ENCODE measurements around the gene SLC30A5.
"Not testable (repeated sequence)": the region's sequence is repeated elsewhere in the genome, so short reads cannot be mapped to it uniquely, and the experiment has no call there.

The SLC30A5 gene

DNA sequence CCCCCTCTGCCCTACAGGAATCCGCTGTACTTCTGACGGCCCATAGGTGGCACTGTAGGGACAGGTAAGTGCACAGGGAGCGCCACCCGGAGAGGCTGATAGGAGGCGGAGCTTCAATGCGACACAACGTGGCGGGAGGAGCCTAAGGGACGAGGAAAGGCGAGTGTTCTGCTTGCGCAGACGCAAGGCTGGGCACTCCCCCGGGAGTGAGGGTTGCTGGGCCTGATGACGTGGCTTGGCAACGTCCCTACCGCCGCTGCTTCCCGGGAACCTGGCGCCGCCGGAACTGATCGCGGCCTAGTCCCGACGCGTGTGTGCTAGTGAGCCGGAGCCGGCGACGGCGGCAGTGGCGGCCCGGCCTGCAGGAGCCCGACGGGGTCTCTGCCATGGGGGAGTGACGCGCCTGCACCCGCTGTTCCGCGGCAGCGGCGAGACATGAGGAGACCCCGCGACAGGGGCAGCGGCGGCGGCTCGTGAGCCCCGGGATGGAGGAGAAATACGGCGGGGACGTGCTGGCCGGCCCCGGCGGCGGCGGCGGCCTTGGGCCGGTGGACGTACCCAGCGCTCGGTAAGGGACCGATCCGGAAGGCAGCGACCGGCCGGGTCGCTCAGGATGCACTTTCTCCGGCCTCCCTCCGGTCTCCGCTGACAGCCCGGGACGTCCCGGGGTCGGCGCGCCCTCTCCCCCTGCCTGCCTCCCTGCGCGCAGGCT is at the start of gene SLC30A5:
Gene SLC30A5 (plus strand): TSS at position 244 of the 712 bp plus-strand sequence. CDS start 242 bp downstream, at position 486.
- peak; percentile 99 for ATAC-seq

DNA sequence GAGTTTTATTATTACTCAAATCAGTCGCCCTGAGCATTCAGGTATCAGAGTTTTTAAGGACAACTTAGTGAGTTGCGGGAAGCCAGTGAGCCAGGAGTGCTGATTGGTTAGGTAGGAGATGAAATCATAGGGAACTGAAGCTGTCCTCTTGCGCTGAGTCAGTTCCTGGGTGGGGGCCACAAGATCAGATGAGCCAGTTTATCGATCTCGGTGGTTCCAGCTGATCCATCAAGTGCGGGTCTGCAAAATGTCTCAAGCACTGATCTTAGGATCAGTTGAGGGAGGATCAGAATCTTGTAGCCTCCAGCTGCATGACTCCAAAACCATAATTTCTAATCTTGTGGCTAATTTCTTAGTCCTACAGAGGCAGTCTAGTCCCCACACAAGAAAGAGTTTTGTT is 48.6 kb upstream of the SLC30A5 start:
- ATAC-seq, result not testable (repeated sequence)

- no peak for ATAC-seq
These were observed 47.3 kb upstream of the SLC30A5 start for GRCh38 chr5:69046375-69046957.

- ATAC-seq, result no peak
These were observed 45.6 kb upstream of the SLC30A5 start for GRCh38 chr5:69048230-69048629.

DNA sequence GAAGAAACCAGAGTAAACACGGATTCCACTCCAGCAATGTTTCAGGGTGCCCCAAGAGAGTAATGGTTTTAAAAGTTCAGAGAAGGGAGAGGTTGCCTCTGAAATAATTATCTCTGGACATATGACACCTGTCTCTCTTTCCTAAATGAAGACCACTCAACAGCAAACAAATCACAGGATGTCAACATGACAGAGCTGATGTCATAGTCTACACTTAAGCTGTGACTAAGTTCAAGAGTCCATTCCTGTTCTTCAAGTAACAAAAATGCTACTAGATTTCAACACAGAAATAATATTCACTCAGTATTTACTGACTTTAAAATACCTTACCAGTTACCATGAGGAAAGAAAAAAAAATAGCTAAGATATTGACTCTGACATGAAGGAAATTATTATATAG is 44.7 kb upstream of the SLC30A5 start:
- ATAC-seq, result no peak

GRCh38 chr5:69049796-69050195 is 44.0 kb upstream of the SLC30A5 start:
- no peak for ATAC-seq

DNA sequence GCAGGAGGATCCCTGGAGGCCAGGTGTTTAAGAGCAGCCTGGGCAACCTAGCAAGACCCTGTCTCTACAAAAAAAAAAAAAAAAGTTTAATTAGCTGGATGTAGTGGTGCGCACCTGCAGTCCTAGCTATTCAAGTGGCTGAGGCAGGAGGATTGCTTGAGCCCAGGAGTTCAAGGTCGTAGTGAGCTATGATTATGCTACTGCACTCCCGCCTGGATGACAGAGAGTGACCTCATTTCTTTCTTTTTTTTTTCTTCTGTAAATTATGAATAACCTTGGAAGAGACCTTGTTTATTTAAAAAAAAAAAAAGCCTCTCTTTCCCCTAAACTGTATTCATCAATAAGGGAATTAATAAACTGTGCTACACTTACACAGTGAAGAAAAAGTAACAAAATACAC is 43.6 kb upstream of the SLC30A5 start:
- no peak for ATAC-seq

- ATAC-seq, result no peak
These were observed 41.6 kb upstream of the SLC30A5 start for GRCh38 chr5:69052181-69052580.

- no peak for ATAC-seq
These were observed 18.9 kb upstream of the SLC30A5 start for GRCh38 chr5:69074664-69075521.

GRCh38 chr5:69075522-69076179 is 18.2 kb upstream of the SLC30A5 start:
- ATAC-seq, result no peak

DNA sequence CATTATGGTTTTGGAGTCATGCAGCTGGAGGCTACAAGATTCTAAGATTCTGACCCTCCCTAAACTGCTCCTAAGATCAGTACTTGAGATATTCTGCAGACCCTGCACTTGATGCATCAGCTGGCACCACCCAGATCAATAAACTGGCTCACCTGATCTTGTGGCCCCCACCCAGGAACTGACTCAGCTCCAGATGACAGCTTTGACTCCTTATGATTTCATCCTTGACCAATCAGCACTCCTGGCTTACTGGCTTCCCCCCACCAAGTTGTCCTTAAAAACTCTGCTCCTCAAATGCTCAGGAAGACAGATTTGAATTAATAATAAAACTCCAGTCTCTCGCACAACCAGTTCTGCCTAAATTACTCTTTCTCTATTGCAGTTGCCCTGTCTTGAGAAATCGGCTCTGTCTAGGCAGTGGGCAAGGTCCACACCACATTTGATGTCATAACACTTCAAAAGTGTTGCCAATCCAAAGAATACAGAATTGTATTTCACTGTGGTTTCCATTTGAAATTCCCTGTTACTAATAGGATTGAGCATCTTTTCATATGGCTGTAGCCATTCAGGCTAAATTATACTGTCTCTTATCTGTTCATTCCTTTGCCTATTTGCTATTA is 14.8 kb upstream of the SLC30A5 start:
- no peak for ATAC-seq

DNA sequence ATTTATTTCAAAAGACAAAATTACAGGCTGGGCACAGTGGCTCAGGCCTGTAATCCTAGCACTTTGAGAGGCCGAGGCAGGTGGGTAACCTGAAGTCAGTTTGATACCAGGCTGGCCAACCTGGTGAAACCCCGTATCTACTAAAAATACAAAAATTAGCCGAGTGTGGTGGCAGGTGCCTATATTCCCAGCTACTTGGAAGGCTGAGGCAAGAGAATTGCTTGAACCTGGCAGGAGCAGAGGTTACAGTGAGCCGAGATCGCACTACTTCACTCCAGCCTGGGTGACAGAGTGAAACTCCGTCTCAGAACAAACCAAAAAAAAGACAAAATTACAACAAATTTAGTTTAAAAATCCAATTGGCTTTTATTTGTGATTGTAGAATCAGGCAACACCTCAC is 14.3 kb upstream of the SLC30A5 start:
- no peak for ATAC-seq

DNA sequence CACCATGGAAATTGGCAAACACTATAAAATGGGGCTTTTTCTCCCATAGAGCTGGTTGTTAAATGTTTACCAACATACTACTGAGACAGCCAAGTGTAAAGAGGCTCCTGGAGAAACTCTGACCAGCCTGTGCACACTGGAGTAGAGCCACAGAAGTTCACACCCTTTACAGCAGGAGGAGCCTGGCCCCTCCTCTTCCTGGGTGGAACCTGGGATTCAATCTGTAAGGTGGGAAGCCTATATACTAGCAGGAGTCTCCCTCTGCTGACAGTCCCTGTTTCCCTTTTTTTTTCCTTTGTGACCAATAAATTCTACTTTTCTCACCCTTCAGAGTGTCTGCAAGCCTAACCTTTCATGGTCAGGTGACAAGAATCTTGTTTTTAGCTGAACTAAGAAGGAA is 10.4 kb upstream of the SLC30A5 start:
- ATAC-seq, result no peak

DNA sequence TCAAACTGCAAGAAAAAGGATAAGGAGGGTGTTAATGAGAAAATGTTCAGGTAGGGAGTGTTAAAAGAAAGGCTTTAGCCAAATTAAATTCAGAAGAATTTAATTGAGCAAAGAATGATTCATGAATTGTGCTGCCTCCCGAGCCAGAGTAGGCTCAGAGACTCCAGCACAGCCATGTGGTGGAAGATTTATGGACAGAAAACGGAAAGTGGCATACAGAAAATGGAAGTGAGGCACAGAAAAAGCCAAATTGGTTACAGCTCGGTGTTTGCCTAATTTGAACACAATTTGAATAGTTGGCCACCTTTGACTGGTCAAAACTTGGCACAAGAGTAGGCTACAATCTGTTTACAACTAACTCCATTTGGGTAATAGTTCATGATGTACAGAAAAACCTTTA is 9.6 kb upstream of the SLC30A5 start:
- ATAC-seq, result no peak

- ATAC-seq, result no peak
These were observed 8.9 kb upstream of the SLC30A5 start for GRCh38 chr5:69084903-69085302.

DNA sequence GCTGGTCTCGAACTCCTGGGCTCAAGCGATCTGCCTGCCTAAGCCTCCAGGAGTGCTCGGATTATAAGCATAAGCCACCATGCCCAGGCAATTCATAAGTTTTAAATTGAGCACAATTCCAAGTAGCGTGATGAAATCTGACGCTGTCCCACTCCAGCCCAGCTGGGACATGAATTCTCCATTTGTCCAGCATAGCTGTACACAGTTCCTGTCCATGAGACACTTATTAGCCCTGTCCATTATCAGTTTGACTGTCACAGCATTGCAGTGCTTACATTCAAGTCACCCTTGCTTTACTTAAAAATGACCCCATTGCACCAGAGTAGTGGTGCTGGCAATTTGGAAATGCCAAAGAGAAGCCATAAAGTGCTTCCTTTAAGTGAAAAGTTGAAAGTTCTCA is 7.6 kb upstream of the SLC30A5 start:
- ATAC-seq, result no peak

GRCh38 chr5:69088006-69088405 is 5.8 kb upstream of the SLC30A5 start:
- ATAC-seq, result not testable (repeated sequence)

DNA sequence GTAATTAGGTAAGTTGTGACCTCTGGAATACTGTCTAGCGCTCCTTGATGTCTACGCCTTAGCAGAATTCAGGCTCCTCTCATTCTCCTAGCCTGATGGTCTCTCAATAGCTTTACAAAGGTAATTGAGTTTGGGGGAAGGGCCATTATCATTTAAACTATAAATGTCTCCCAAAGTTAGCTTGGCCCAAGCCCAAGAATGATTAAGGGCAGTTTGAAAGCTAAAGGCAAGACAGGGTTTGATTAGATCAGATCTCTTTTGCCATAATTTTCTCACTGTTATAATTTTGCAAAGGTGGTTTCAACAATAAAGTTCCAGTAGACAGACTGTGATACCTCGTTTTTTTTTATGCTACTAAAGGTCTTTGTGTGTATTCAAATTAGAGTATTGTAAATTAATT is 3.7 kb upstream of the SLC30A5 start:
- ATAC-seq, result no peak

DNA sequence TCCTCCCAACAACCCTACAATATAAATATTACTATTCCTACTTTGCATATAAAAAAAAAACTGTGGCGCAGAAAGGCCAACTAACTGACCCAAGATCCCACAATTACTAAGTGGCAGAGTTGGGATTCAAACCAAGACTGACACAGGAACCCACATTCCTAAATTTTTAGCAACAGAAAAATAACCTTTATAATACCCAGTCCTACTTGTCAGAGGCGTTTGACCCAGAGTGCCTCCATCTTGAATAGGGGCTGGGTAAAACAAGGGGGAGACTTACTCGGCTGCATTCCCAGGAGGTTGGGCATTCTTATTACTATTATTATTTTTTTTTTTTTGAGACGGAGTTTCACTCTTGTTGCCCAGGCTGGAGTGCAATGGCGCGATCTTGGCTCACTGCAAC is 2.0 kb upstream of the SLC30A5 start:
- ATAC-seq, result no peak

GRCh38 chr5:69092969-69093368 is 845 bp upstream of the SLC30A5 start:
- ATAC-seq, result no peak

- no peak for ATAC-seq
These were observed 5.5 kb downstream of the SLC30A5 start for GRCh38 chr5:69099302-69099701.

DNA sequence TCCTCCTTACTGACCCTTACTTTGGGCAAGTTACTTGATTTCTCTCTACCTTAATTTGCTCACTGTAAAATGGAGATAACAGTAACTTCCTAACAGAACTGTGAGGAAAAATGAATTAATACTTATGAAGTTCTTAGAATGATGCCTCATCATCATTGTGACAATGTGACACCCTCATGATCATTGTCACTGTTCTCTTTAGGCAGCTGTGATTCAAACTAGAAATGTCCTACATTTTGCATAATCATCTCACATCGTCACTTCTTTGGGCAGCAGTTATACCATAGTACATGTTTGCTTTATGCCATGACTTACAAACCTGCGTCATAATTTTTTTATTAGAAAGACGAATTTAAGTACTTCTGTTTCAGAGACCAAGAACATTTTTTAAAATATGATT is 9.7 kb downstream of the SLC30A5 start:
- ATAC-seq, result peak in 1 of 2 donors; percentile 17

Measured in activated CD4-positive, CD25-positive, alpha-beta regulatory T cell treated with anti-CD3 and anti-CD28 coated beads, Interleukin-2, amount 50 U/mL, for 24 hours (primary cell).